Measurements from ENCODE around the gene GRIA3. TPM values are rescaled to one million over a fixed set of nuclear protein-coding genes. Genes with fewer than 3 reads are reported as not detected.

The GRIA3 gene
- total RNA-seq, 1 experiment from 2014 or later = 1.4 TPM

- no peak for DNase-seq
- H3K9me3 Mint-ChIP-seq = peaks cover 0 to 55% of the 10 kb centered on the region in 2 experiments; a peak in 3 of 5 replicates
- peaks cover 50% of the 10 kb centered on the region for H3K9me3 ChIP-seq (ENCODE audit: control insufficient read depth, low read depth, low read length)
- H2AK5ac ChIP-seq (ENCODE audit: insufficient read length, low read length) = no peak overlapping the region
- no peak overlapping the region for H2AFZ ChIP-seq (ENCODE audit: low read length)
- H2BK20ac ChIP-seq (ENCODE audit: low read depth, low read length, poor library complexity, severe bottlenecking) = no peak overlapping the region
- WGBS (ENCODE audit: extremely low coverage, insufficient read length, low lambda C conversion rate) = no CpG with 5 or more reads among the region's 5 CpGs
- H3K27me3 ChIP-seq (ENCODE audit: insufficient read depth, low read length) = 0 out of 2 replicates have a peak, but pooled peaks cover 2% of the 10 kb centered on the region
- H3K4me2 ChIP-seq (ENCODE audit: insufficient read depth, insufficient read length, low read length) = no peak overlapping the region
- no peak overlapping the region for H3T11ph ChIP-seq (ENCODE audit: low read length)
- no peaks in the 10 kb centered on the region for H3K79me1 ChIP-seq (ENCODE audit: insufficient read depth, low read depth, low read length, poor library complexity, severe bottlenecking)
- H3K4me1 Mint-ChIP-seq = peaks cover 6 to 17% of the 10 kb centered on the region in 2 experiments
- no peak overlapping the region for H3K4me3 Mint-ChIP-seq
- H3K27ac Mint-ChIP-seq = no peak overlapping the region
- no peak overlapping the region for H2BK120ac ChIP-seq (ENCODE audit: low read depth, low read length, poor library complexity, severe bottlenecking)
- no peak overlapping the region for H3K56ac ChIP-seq (ENCODE audit: insufficient read length, low read depth, low read length)
- H2BK5ac ChIP-seq (ENCODE audit: insufficient read length, low read length) = no peak overlapping the region
- H3K36me3 Mint-ChIP-seq (ENCODE audit: insufficient read depth in 1 of 3, low read depth in 3 of 3) = peaks cover 0 to 6% (median 2%) of the 10 kb centered on the region in 3 experiments; a peak in 4 of 7 replicates
- no peak overlapping the region for H3K18ac ChIP-seq (ENCODE audit: insufficient read length, low read depth, low read length)
- H4K91ac ChIP-seq (ENCODE audit: insufficient read length, low read depth, low read length) = no peak overlapping the region
- no peak overlapping the region for H3K27ac ChIP-seq (ENCODE audit: insufficient read length, low read depth, low read length)
- H3K23me2 ChIP-seq (ENCODE audit: insufficient read length, low read depth, low read length, poor library complexity, severe bottlenecking) = no peaks in the 10 kb centered on the region
- H3K27me3 Mint-ChIP-seq (ENCODE audit: low read depth) = peaks cover 46% of the 10 kb centered on the region
- no peak overlapping the region for H4K8ac ChIP-seq (replicated peaks; ENCODE audit: insufficient read length, low read depth, low read length)
- H4K5ac ChIP-seq (ENCODE audit: insufficient read length, low read depth, low read length) = no peak overlapping the region
- no peak overlapping the region for H3K14ac ChIP-seq (ENCODE audit: insufficient read depth, low read length)
- no peak overlapping the region for H3K23ac ChIP-seq (ENCODE audit: insufficient read length, low read depth, low read length)
- H4K20me1 ChIP-seq (ENCODE audit: control insufficient read depth, insufficient read depth, insufficient read length) = no peaks in the 10 kb centered on the region
- no peaks in the 10 kb centered on the region for H3K4me1 ChIP-seq (ENCODE audit: insufficient read depth, low read length)
- H2BK15ac ChIP-seq (ENCODE audit: low read depth, low read length) = no peak overlapping the region
- no peak overlapping the region for H2BK12ac ChIP-seq (ENCODE audit: insufficient read length, low read depth, low read length)
- TF ChIP-seq CTCF (conservative IDR thresholded peaks at IDR 0.05) = no peak
- H3K79me2 ChIP-seq (ENCODE audit: insufficient read depth, low read length) = no peaks in the 10 kb centered on the region
- no peak overlapping the region for H3K9ac ChIP-seq (ENCODE audit: extremely low read depth, insufficient read length, low read length)
- H3K4ac ChIP-seq (ENCODE audit: low read depth, low read length) = no peak overlapping the region
These were observed 38.8 kb downstream of the GRIA3 start for GRCh38 chrX:123222920-123223319.

Measured in H9 (cell line).